Measurements from ENCODE around the gene ID1.

ID1 gene, protein sequence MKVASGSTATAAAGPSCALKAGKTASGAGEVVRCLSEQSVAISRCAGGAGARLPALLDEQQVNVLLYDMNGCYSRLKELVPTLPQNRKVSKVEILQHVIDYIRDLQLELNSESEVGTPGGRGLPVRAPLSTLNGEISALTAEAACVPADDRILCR

DNA sequence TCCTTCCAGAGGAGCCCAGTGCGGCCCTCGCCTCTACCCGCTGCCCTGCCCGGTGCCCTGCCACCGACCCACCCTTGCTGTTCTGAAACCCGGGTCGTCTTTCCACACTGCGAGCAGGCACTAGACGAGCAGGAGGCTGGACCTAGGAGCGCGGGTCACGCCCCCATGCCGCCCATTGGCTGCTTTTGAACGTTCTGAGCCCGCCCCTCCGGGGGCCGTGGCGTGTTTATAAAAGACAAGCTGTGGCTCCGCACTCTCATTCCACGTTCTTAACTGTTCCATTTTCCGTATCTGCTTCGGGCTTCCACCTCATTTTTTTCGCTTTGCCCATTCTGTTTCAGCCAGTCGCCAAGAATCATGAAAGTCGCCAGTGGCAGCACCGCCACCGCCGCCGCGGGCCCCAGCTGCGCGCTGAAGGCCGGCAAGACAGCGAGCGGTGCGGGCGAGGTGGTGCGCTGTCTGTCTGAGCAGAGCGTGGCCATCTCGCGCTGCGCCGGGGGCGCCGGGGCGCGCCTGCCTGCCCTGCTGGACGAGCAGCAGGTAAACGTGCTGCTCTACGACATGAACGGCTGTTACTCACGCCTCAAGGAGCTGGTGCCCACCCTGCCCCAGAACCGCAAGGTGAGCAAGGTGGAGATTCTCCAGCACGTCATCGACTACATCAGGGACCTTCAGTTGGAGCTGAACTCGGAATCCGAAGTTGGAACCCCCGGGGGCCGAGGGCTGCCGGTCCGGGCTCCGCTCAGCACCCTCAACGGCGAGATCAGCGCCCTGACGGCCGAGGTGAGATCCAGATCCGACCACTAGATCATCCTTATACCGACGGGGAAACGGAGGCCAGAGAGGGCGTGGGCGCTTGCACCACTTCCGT is at the start of gene ID1:
Gene ID1 (plus strand): TSS at position 259 of the 871 bp plus-strand sequence. CDS start 99 bp downstream, at position 358.
- DNase-seq (ENCODE audit: low read depth): peak; percentile 81

DNA sequence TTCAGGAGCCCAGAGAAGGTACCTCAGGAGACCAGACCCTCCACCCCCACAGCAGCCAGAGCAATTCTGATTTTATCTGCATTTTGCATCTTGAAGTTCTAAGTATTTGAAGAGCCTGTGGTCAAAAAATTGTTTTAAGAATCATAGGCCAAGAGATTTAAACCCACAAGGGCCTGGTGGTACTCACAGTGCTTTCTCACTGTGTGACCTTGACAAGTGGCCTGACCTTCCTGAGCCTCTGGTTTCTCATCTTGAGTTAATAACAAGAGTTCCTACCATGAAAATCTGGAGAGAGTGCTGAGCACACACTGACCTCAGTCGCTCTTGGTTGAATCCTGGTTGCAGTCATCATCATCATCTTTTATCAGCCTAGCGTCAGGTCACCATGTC is 45.4 kb upstream of the ID1 start:
- no peak for DNase-seq (ENCODE audit: low read depth)

DNA sequence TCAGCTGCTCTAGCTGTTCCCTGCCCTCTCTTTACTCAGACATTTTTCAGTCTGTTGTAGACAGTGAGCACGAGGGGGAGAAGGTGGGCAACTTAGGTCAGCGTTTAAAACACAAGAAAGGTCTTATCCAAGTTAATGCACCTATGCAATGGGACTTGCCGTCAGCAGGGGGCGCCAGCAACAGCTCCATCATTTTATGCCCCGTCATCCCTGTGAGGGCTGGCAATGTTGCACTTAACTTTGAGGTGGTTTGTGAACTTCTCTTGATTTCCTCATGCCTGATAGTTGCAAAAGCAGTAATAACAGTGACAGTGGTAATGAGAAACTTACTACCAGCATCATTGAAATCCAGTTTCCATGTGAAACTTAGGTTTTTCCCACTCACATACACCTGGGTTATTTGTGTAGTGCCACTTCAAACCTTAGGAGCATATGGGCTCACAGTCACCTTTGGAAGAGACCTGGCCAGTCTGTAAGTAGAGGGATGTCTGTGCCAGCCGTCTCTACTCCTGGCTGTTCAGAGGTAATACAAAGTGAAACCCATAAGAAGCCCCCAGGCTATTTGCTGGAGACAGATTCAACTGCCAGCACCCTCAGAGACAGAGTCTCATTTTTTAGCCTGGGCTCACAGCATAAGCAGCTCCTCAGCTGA is 44.9 kb upstream of the ID1 start:
- peak; percentile 63 for DNase-seq (ENCODE audit: low read depth)

DNA sequence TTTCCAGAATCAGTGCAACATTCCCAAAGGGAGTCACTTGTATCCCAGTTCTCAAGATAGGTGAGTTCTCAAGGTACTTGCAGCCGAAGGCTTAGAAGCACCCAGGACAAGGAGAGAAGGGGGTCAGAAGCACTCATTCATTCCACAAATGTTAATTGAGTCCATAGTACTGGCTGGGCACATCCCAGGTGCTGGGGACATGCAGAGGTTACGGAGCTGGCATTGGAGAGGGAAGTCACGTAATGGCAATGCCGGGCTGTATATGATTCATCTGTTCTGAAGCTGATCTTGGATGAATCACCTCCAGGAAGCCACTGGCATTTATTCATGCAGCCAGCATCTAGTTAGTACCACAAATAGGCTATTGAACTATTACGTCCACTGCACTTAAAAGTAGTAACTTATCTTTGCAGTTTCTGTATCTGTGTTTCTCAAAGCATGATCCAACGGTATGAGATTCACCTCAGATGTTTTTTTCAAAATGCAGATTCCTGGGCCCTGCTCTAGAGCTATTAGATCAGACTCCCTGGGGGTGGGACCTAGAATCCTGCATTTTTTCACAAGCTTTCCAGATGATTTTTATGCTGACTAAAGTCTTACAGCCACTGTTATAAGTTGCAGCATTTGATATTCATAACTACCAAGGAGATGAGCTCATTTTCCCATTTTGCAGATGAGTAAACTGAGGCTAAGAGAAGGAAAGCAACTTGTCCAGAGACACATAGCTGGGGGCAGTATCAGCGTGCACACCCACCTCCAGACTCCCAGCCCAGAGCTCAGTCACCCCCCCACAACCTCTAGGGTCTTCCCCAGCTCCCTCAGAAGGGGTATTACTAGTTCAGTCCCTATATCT is 44.1 kb upstream of the ID1 start:
- DNase-seq (ENCODE audit: low read depth): no peak

DNA sequence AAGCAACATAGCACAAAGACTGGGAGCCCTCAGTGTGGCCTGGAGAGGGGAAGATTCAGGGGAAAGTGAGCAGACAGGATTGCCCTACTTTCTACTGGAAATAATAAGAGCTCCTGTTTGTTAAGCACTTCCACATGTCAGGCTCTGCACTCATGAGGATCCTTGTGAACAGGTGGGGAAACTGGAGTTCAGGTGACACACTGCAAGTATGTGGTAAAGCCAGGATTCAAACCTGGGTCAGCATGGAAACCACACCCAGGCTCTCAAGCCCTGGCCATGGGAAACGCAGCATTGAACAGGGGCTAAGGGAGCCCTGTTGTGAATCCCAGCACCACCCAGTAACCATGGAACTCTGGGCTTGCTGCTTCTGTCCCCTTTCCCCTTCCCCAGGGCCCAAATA is 42.8 kb upstream of the ID1 start:
- DNase-seq (ENCODE audit: low read depth): no peak

DNA sequence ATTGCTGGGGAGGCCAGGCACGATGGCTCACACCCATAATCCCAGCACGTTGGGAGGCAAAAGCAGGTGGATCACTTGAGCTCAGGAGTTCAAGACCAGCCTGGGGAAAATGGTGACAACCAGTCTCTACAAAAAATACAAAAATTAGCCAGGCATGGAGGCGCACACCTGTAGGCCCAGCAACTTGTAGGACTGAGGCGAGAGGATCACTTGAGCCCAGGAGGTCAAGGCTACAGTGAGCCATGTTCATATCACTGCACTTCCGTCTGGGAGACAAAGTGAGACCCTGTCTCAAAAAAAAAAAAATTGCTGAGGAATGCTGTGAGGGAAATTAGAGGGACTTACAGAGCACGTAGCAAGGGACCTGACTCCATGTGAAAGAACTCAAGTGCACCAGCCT is 40.8 kb upstream of the ID1 start:
- no peak for DNase-seq (ENCODE audit: low read depth)

DNA sequence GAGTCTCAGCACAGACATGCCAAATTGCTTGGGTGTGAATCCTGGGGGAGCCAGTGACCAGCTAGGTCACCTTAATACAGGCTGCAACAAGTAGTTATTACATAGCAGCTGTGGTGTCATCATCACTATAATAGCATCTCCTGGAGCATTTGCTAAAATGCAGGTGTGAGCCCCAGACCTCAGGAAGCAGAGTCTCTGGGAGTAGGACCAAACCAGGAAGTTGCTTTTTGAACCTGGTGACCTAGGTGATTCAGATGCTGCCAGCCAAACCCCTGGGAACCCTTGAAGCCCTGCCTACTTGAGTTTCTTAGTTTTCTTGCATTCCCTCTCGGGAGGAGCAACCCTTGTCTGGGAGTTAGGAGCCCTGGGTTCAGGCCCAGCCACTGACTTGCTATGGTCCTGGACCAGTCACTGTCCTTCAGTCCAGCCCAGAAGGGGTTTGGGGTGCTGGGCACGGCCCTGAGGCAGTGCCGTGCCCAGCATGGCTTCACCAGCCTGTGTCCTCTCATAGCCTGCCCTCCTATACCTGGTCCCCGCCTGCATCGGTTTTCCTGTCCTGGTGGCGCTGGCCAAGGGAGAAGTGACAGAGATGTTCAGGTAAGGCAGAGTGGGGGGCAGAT is 39.3 kb upstream of the ID1 start:
- DNase-seq (ENCODE audit: low read depth): no peak

DNA sequence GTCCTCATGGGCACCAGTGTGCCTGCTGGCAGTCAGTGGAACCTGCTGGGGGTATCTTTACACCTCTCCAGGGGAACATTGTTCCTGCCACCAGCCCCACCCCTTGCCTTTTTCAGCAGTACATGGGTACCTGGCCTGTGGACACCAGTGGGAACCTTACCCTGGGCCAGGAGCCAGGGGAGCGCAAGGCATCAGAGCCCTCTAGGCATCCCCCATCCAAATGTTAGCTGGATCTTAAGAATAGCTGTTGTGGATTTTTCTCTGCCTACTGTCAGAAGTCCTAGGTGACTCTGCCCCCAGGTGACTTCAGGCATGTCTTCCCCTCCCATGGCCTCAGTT is 38.8 kb upstream of the ID1 start:
- no peak for DNase-seq (ENCODE audit: low read depth)

DNA sequence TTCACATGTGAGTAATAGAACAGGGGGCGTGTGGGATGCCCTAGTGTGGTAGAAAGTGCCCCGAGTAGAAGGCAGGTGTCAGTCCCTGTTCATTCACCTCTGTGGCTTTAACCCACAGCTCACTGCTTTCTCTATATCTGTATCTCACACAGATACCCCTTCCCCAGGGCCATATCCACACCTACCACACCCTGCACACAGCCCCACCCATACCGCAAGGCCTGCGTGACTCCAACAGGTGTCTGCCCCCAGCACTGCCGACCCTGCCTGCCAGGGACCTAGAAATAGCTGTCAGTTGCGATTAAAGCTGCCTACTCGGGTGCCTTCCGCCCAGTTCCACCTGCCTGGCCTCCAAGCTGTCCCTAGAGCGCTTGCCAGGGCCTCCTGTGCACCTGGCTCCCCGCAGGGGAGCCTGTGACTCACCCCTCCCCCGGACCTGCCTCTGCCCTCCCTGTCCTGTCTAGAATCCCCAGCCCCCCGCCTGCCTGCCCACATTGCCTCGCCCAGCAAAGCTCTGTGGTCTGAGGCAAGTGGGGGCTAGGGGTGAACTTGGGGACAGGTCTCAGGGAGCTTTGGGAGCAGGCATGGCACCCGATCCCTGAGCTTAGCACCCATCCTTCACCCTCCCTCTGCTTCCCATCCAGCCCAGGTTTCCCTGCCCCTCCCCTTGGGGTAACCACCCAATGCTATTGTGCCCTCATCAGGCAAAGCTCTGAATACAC is 38.3 kb upstream of the ID1 start:
- no peak for DNase-seq (ENCODE audit: low read depth)

DNA sequence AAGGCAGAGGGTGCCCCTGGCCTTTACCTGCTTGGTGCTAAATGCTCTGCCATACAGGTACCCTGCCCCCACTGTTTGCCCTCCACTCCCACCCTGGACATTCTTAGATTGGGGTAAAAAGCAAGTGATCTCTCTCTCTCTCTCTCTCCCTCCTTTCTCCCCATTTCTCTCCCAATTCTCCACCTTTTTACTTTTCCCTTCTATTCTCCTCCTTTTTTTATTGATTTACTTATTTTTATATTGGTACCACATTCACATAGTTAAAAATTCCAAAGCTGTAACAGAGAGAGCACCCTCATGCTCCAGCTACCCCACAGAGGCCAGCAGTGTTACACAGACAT is 37.7 kb upstream of the ID1 start:
- DNase-seq (ENCODE audit: low read depth): no peak

DNA sequence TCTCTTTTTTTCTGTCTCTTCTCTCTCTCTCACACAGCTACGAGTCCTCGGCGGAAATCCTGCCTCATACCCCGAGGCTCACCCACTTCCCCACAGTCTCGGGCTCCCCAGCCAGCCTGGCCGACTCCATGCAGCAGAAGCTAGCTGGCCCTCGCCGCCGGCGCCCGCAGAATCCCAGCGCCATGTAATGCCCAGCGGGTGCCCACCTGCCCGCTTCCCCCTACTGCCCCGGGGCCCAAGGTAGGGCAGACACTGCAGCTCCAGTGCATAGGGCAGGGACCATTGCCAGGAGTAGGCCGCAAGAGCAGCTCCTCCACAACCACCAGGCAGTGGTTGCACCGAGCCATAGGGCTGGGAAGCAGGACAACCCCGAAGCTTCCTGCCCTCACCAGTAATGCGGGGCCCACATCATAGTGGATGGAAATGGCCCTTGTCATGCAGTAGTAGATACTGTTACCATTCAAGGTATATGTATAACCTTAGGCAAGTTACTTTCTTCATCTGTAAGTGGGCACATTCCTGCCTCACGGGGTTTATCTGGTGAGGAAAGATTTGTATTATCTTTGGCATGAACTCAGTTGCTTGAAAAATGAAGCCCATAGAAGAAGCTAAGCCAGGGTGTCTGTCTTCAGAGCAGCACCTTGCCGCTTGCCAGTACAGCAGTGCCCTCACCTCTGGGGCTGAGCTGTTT is 36.9 kb upstream of the ID1 start:
- no peak for DNase-seq (ENCODE audit: low read depth)

DNA sequence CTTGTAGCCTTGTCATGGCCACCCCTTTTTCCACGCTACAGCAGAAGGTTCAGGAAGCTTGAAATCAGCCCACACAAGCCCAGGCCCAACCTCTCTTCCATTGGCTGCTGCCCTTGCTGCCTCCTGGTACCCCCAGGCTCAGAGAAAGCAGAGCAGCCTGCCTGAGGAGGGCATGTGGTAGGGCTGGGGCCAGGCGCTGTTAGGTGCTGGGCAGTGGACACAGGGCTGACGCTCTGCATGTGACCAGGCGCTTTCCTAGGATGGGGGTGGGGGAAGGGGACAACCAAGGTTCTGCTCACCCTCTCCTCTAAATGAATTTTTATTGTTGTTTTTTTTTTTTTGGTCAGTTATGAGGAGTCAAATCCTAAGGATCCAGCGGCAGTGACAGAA is 36.3 kb upstream of the ID1 start:
- no peak for DNase-seq (ENCODE audit: low read depth)

DNA sequence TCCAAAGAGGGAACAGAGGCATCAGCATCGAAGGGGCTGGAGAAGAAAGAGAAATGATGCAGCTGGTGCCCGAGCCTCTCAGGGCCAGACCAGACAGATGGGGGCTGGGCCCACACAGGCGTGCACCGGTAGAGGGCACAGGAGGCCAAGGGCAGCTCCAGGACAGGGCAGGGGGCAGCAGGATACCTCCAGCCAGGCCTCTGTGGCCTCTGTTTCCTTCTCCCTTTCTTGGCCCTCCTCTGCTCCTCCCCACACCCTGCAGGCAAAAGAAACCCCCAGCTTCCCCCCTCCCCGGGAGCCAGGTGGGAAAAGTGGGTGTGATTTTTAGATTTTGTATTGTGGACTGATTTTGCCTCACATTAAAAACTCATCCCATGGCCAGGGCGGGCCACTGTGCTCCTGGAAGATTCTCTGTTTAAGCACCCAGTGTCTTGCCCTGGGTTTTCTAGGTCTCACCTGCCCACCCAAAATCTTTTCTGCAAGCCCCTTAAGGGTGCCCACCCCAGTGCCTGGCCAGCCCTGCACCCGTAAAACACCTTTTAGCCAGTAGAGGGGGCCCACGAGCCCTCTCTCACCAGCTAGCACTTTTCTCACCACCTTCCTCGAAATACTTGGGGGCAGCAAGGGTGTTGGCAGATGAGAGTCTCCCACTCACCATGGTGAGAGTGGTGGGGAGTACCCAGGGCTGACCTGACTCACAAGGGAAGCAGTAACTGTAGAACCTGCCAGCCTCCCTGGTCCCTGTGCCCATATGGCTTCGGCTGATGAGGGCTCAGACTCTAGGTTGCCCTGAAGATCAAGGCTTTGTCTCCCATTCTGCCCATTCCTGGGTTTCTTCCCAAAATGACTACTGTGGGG is 35.7 kb upstream of the ID1 start:
- peak; percentile 32 for DNase-seq (ENCODE audit: low read depth)

DNA sequence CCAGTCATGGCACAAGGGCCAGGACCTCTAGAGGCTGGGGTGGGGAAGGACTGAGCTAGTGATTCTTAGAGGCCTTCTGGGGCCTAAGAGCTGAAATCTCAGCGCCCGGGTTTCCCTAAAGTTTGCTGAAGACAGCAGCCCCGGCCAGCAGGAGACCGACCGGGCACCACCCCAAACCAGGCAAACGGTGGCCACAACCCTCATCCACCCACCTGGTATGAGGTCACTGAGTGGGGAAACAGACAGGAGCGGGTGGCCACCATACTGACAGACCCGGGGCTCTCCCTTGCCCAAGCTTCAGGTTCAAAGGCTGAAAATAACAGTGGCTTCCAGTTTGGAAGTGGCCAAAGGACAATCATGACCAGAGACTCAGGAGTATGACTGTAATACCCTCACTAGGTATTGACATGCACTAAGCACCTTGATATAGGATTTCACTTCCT is 35.0 kb upstream of the ID1 start:
- no peak for DNase-seq (ENCODE audit: low read depth)

DNA sequence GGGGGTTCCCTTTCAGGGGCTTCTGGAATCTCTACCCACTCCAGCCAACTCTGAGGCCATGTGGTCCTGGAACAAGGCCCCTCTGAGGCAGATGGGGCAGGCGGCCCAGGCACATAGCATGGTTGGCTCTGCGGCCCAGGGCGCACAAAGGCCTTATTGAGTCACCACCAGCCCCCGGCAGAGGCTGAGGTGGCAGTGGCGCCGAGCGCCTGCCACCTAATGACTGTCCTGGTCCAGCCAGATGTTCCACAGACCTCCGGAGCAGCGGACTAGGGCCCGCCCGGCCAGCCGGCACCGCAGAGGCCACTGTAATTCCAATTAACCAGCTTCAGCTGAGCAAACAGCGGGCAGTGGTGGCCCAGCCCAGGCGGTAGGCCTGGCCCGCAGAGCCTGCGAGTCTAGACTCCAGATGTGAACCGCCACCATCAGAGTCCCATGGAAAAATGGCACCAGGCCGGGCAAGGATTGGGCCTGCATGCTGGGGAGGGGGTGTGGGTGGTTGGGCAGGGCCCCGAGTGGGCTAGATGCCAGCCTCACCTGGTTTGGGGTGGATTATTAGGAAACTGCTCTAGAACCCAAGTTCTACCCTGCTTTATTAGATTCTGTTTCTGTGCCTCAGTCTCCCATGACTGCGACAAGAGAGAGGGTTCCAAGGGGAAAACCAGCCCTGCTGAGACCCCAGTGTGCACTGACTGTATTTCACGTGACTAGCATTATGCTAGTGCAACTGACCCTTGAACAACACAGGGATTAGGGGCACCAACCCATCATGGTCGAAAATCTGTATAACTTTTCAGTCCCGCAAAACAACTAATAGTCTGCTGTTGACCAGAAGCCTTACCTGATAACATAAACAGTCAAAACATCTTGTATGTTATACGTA is 34.1 kb upstream of the ID1 start:
- DNase-seq (ENCODE audit: low read depth): no peak

DNA sequence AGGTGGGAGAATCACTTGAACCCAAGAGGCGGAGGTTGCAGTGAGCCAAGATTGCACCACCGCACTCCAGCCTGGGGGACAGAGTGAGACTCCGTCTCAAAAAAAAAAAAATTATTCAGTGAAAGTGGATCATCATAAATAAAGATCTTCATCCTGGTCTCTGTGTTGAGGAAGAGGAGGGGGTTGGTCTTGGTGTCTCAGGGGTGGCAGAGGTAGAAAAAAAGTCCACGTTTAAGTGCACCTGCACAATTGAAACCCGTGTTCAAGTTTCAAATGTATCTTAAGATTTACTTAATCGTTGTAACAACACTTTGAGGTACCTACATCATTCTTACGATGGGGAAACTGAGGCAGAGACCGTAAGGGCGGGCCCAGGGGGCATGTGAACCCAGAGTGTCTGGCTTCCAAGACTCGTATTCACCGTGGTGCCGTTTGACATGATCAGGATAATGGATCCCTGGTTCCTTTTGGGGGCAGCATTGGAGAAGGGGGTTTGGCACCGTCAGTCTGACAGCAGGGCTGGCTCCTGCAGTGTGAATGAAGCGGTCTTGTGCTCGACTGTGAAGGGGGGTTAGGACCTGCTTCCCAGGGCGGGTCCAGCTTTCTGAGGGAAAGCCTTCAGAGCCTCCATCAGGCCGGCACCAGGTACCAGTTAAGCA is 32.9 kb upstream of the ID1 start:
- no peak for DNase-seq (ENCODE audit: low read depth)

DNA sequence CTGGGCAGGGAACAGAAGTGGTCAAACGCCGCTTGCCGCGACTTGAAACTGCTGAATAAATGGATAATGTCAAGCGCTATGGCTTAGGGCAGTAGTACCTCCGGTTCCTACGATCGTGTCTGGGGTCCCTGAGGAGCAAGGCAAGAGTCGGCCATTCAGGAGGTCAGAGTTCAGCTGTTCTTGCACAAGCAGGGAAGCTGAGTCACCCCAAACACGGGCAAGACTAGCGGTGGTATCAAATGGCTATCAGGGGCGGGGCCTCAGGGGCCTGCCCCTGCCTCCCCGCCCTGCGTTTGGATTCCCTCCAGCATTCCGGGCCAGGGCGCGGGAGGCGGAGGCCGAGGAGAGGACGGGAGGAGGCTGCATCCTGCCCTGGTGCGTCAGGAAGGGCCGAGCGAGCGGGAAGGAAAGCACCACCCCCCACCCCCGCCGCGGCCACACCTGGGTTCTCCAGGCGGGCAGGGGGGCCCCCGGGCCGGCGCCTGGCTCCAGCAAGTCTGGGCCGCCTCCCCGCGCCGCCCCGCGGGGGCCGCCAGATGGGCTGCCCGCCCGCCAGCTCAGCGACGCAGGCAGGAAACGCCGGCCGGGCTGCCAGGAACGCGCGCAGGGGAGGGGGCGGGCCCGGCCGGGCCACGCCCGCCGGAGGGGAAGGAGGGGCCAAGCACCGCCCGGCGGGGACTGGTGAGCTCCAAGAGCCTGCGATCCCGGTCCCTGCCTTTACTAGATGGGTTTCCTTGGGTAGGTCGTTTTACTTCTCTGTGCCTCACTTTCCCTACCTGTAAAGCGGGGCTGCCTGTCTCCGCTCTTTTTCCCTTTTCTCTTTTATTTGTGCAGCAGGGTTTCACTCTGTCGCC is 32.2 kb upstream of the ID1 start:
- DNase-seq (ENCODE audit: low read depth): peak; percentile 81
